Measurements from ENCODE around the gene FOXJ1. TPM values are rescaled to one million over a fixed set of nuclear protein-coding genes. Genes with fewer than 3 reads are reported as not detected.

FOXJ1 gene
- total and polyA plus RNA-seq, 2 of the 4 experiments (the other 2 are of a cell fraction) = 0.05 TPM; not detected in 1

- Histone ChIP-seq H3K79me1 (ENCODE audit: low read depth in 1 of 2, low read length in 2 of 2) (peaks cover 16 to 34% of the 10 kb centered on the region in 2 experiments), H3K4me2 (ENCODE audit: low read depth, low read length) (no peak overlapping the region), H2BK5ac (ENCODE audit: low read depth, low read length, poor library complexity, severe bottlenecking) (no peak overlapping the region), H3K9me1 (ENCODE audit: insufficient read depth, low read length) (peaks cover 10% of the 10 kb centered on the region), H4K5ac (ENCODE audit: low read depth, low read length) (peak overlapping the region; percentile 33; the same call in 1 of the 2 replicates), H4K8ac (ENCODE audit: low read depth in 2 of 2, low read length in 2 of 2) (peak overlapping the region; percentile 17 to 98; a peak in 2 of 4 replicates), H3K4me1 (ENCODE audit: control insufficient read depth, insufficient read depth, low read length) (peaks cover 8% of the 10 kb centered on the region; the same call in 1 of the 2 replicates), H3K27me3 (ENCODE audit: control insufficient read depth, insufficient read depth, low read length) (no peaks in the 10 kb centered on the region), H4K91ac (ENCODE audit: insufficient read depth, low read depth, low read length) (no peak overlapping the region), H2BK20ac (ENCODE audit: low read depth, low read length) (no peak overlapping the region), H2BK120ac (ENCODE audit: low read depth, low read length) (no peak overlapping the region), H3K36me3 (ENCODE audit: control insufficient read depth, insufficient read depth, low read length) (peaks cover 8% of the 10 kb centered on the region), H2AK5ac (ENCODE audit: low read depth, low read length) (no peak overlapping the region), H4K20me1 (ENCODE audit: insufficient read depth, low read length) (peaks cover 5% of the 10 kb centered on the region; the same call in 1 of the 2 replicates), H3K9me3 (ENCODE audit: control insufficient read depth, insufficient read depth, low read length) (no peaks in the 10 kb centered on the region), H2AFZ (replicated peaks; ENCODE audit: low read length, poor library complexity) (peak overlapping the region; percentile 68), H3K4me3 (ENCODE audit: insufficient read depth, low read depth, low read length) (no peak overlapping the region), H2AK9ac (replicated peaks; ENCODE audit: low read depth, low read length, poor library complexity) (no peak overlapping the region), H3K4ac (ENCODE audit: low read depth, low read length) (no peak overlapping the region), H3K27ac (ENCODE audit: insufficient read depth, low read length) (no peak overlapping the region), H3K9ac (ENCODE audit: low read depth, low read length) (no peak overlapping the region), H3K18ac (ENCODE audit: low read depth, low read length) (no peak overlapping the region), H3K14ac (replicated peaks; ENCODE audit: low read depth, low read length) (no peak overlapping the region), H2BK15ac (ENCODE audit: low read depth, low read length) (no peak overlapping the region), H3K56ac (ENCODE audit: extremely low read depth, insufficient read depth, low read length) (no peak overlapping the region), H3K23ac (ENCODE audit: low read depth, low read length) (no peak overlapping the region)
- no peak for DNase-seq
- in situ Hi-C loops (cut with MboI; ENCODE audit: low sequenced_read_pairs) (no loop called here), dilution Hi-C loops (cut with HindIII; ENCODE audit: low sequenced_read_pairs, unreplicated experiment) (no loop called here), intact Hi-C loops (cut with micrococcal nuclease) (no loop called here)
- ChIA-PET CTCF (no interaction called here), POLR2A (ENCODE audit: unreplicated experiment) (no interaction called here)
- no peak for ATAC-seq (ENCODE audit: low read depth)
- BruUV-seq (replicated peaks) = no TSS peak
- 100% methylated on average over 1 of the region's 5 CpGs; no CpG with 5 or more reads in 1 of the 2 experiments for WGBS, 2 experiments (ENCODE audit: extremely low coverage in 2 of 2, insufficient read length in 1 of 2)
- TF ChIP-seq RCOR1 (IDR thresholded peaks at IDR 0.05; ENCODE audit: insufficient replicate concordance, low read length) (no peak), POLR2A (IDR thresholded peaks at IDR 0.05; ENCODE audit: low read depth, low read length) (no peak), RFX5 (IDR thresholded peaks at IDR 0.05; ENCODE audit: low read depth, low read length) (no peak), MAFK (IDR thresholded peaks at IDR 0.05; ENCODE audit: low read depth, low read length) (no peak), CEBPB (IDR thresholded peaks at IDR 0.05; ENCODE audit: low read depth, low read length) (no peak), MAZ (IDR thresholded peaks at IDR 0.05; ENCODE audit: borderline replicate concordance, low read depth, low read length) (no peak), CTCF (conservative IDR thresholded peaks at IDR 0.05; ENCODE audit: low read depth, low read length) (no peak), SMC3 (IDR thresholded peaks at IDR 0.05; ENCODE audit: low read depth, low read length) (no peak), NFE2L2 (IDR thresholded peaks at IDR 0.05; ENCODE audit: low read depth, low read length) (no peak), BHLHE40 (IDR thresholded peaks at IDR 0.05; ENCODE audit: low read depth, low read length) (no peak), USF2 (IDR thresholded peaks at IDR 0.05; ENCODE audit: low read depth, low read length) (no peak), MXI1 (IDR thresholded peaks at IDR 0.05; ENCODE audit: borderline replicate concordance, low read depth, low read length) (no peak), RAD21 (IDR thresholded peaks at IDR 0.05; ENCODE audit: low read length) (no peak), ELK1 (IDR thresholded peaks at IDR 0.05; ENCODE audit: borderline replicate concordance, low read depth, low read length) (no peak), FOS (IDR thresholded peaks at IDR 0.05; ENCODE audit: low read depth, low read length) (no peak), CHD1 (IDR thresholded peaks at IDR 0.05; ENCODE audit: low read depth, low read length) (no peak)
These were observed 36.2 kb downstream of the FOXJ1 start for GRCh38 chr17:76104896-76105231.

Measured in IMR-90 (cell line).